ENCODE measurements around the gene IER2.

DNA sequence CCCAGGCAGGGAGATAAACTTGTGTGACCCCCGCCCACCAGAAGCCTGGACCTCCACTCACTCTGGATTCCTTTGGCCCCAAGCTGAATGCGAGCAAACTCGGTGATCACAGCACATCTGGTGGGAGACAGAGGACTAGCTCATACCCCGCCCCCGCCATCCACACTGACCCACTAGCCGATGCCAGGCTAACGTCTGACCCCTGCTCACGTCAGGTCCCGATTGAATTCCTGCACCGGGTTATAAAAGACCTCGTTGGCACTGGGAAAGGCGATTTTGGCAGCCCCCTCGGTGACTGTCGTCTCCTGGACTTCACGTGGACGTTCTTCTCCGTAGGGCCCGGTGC lies 34.3 kb upstream of the IER2 start:
- TF ChIP-seq POLR2A (IDR thresholded peaks at IDR 0.05): no peak
- TF ChIP-seq, protein P1, sequence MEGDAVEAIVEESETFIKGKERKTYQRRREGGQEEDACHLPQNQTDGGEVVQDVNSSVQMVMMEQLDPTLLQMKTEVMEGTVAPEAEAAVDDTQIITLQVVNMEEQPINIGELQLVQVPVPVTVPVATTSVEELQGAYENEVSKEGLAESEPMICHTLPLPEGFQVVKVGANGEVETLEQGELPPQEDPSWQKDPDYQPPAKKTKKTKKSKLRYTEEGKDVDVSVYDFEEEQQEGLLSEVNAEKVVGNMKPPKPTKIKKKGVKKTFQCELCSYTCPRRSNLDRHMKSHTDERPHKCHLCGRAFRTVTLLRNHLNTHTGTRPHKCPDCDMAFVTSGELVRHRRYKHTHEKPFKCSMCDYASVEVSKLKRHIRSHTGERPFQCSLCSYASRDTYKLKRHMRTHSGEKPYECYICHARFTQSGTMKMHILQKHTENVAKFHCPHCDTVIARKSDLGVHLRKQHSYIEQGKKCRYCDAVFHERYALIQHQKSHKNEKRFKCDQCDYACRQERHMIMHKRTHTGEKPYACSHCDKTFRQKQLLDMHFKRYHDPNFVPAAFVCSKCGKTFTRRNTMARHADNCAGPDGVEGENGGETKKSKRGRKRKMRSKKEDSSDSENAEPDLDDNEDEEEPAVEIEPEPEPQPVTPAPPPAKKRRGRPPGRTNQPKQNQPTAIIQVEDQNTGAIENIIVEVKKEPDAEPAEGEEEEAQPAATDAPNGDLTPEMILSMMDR (IDR thresholded peaks at IDR 0.05): no peak

Measured in vagina (tissue), 2 donors.